ENCODE results near the gene GABRA1. TPM values are rescaled to one million over a fixed set of nuclear protein-coding genes. Genes with fewer than 3 reads are reported as not detected.

GABRA1 gene
- total and polyA plus RNA-seq, 2 experiments from 2014 or later = not detected

DNA sequence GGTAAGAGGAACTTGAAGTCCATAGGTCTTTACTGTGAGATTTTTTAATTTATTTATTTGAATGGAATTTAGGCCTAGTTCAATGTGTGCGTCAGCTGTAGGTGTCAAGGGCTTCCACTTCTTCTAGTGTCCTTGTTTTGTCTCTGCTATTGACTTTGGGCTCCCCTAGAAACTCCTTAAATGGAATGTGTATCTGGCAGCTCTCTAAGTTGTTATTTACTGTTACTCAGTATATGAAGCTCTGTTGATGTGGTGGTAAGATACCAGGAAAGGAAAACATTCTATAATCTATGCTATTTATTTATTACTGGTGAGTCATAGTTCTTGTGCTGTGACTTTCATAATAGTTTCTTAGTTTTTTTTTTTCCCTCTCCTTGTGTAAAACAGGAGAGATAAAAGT is 97.1 kb downstream of the GABRA1 start:
- Histone ChIP-seq H3K9ac (no peak overlapping the region), H3K4me2 (ENCODE audit: unreplicated experiment) (no peak overlapping the region), H3K4me3 (no peak overlapping the region), H3K9me2 (ENCODE audit: insufficient read depth) (no peaks in the 10 kb centered on the region), H3F3A (ENCODE audit: insufficient read depth) (no peaks in the 10 kb centered on the region), H4K20me1 (ENCODE audit: insufficient read depth) (no peaks in the 10 kb centered on the region), H3K27ac (no peak overlapping the region), H3K27me3 (replicated peaks; ENCODE audit: insufficient read depth) (no peaks in the 10 kb centered on the region), H3K4me1 (ENCODE audit: insufficient read depth) (no peaks in the 10 kb centered on the region), H3K79me2 (ENCODE audit: insufficient read depth) (no peaks in the 10 kb centered on the region), H2AFZ (no peak overlapping the region), H3K36me3 (ENCODE audit: low read depth) (no peaks in the 10 kb centered on the region), H3K9me3 (ENCODE audit: low read depth) (no peaks in the 10 kb centered on the region)
- no peak for DNase-seq
- no peak for TF ChIP-seq EZH2 (IDR thresholded peaks at IDR 0.05; ENCODE audit: insufficient read depth, poor library complexity, severe bottlenecking)
- no peak for TF ChIP-seq EZH2phosphoT487 (IDR thresholded peaks at IDR 0.05; ENCODE audit: insufficient read depth, low read depth)
- WGBS, 2 experiments (ENCODE audit: low coverage in 1 of 2, low lambda C conversion rate in 2 of 2, missing lambda C conversion rate in 2 of 2) = 38 to 39% methylated on average over 1 of the region's 1 CpG
- in situ Hi-C loops (cut with MboI) = no loop called here

DNA sequence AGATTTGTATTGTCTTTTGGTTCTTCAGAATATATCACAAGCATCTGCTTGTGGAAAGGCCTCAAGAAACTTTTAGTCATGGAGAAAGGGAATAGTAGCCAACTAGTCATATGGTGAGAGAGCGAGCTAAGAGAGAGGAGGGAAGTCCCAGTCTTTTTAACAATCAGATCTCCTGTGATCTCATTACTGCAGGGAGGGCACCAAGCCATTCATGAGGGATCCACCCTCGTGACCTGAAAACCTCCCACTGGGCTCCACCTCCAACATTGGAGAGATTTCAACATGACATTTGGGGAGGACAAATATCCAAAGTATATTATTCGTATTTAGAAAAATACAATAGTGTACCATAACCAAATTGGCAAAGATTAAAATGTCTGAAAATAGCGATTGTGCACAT is 99.0 kb downstream of the GABRA1 start:
- no peaks in the 10 kb centered on the region for H3K4me1 ChIP-seq (ENCODE audit: insufficient read depth)
- H3K4me3 ChIP-seq = no peak overlapping the region
- no peaks in the 10 kb centered on the region for H3K79me2 ChIP-seq (ENCODE audit: insufficient read depth)
- no peaks in the 10 kb centered on the region for H3K9me3 ChIP-seq (ENCODE audit: low read depth)
- TF ChIP-seq EZH2 (IDR thresholded peaks at IDR 0.05; ENCODE audit: insufficient read depth, poor library complexity, severe bottlenecking) (no peak), EZH2phosphoT487 (IDR thresholded peaks at IDR 0.05; ENCODE audit: insufficient read depth, low read depth) (no peak)
- WGBS, 2 experiments (ENCODE audit: low coverage in 1 of 2, low lambda C conversion rate in 2 of 2, missing lambda C conversion rate in 2 of 2) = 13 to 16% methylated on average over 4 of the region's 4 CpGs
- H3K27ac ChIP-seq = no peak overlapping the region
- no peaks in the 10 kb centered on the region for H4K20me1 ChIP-seq (ENCODE audit: insufficient read depth)
- in situ Hi-C loops (cut with MboI) = no loop called here
- H2AFZ ChIP-seq = no peak overlapping the region
- no peaks in the 10 kb centered on the region for H3K27me3 ChIP-seq (replicated peaks; ENCODE audit: insufficient read depth)
- H3F3A ChIP-seq (ENCODE audit: insufficient read depth) = no peaks in the 10 kb centered on the region
- H3K9me2 ChIP-seq (ENCODE audit: insufficient read depth) = no peaks in the 10 kb centered on the region
- no peaks in the 10 kb centered on the region for H3K36me3 ChIP-seq (ENCODE audit: low read depth)
- no peak overlapping the region for H3K4me2 ChIP-seq (ENCODE audit: unreplicated experiment)
- no peak overlapping the region for H3K9ac ChIP-seq
- no peak for DNase-seq

Other genes with a start within 250 kb of the GABRA1 start
- not detected in 2 replicates for gene GABRA6, start 162.4 kb upstream of the GABRA1 start, total RNA-seq (2014; rRNA removed; shearing (Covaris generic))
- gene GABRA6, start 162.4 kb upstream of the GABRA1 start, polyA plus RNA-seq (2016; fragmentation: Nextera tagmentation; extraction: Ambion mirVana) = not detected in 2 replicates
- not detected in 2 replicates for gene GABRG2, start 219.7 kb downstream of the GABRA1 start, total RNA-seq (2014; rRNA removed; shearing (Covaris generic))
- not detected in 2 replicates for gene GABRG2, start 219.7 kb downstream of the GABRA1 start, polyA plus RNA-seq (2016; fragmentation: Nextera tagmentation; extraction: Ambion mirVana)